Adipocyte (in vitro differentiated cells): Measurements from ENCODE around the gene CSK.

Experiments
- DNase-seq: peaks from one replicate; pipeline ENCODE4 v3.0.0-alpha.2; 2015; ENCODE audit warnings: low read depth
- H3K27me3 ChIP-seq: replicated peaks from 2 replicates; pipeline ENCODE4 v1.7.0; 2013; ENCODE audit warnings: mild to moderate bottlenecking, low read length, moderate library complexity; ENCODE audit not compliant: control insufficient read depth, insufficient read depth
- H3K36me3 ChIP-seq: 2 replicates; pipeline ENCODE4 v1.7.0; 2013; ENCODE audit warnings: low read length, mild to moderate bottlenecking, moderate library complexity; ENCODE audit not compliant: control insufficient read depth, insufficient read depth, severe bottlenecking
- H3K4me1 ChIP-seq: 2 replicates; pipeline ENCODE4 v1.7.0; 2013; ENCODE audit warnings: mild to moderate bottlenecking, low read length, moderate library complexity; ENCODE audit not compliant: control insufficient read depth, insufficient read depth
- H3K4me3 ChIP-seq: 2 replicates; pipeline ENCODE4 v1.7.0; 2013; ENCODE audit warnings: mild to moderate bottlenecking, low read length, moderate library complexity
- H3K9ac ChIP-seq: 2 replicates; pipeline ENCODE4 v1.7.0; 2013; ENCODE audit warnings: mild to moderate bottlenecking, low read length, moderate library complexity
- H3K9me3 ChIP-seq: 2 replicates; pipeline ENCODE4 v1.7.0; 2013; ENCODE audit warnings: mild to moderate bottlenecking, low read length, moderate library complexity; ENCODE audit not compliant: control insufficient read depth

The CSK gene

GRCh38 chr15:74842581-74843444, 60.9 kb downstream of the CSK start, which contains the start of gene ULK3:
TSS of gene ULK3 (minus strand) at chr15:74843156. CDS start at chr15:74843105, 51 bp downstream.
- Histone ChIP-seq H3K4me3 (peak within 1 kb of the TSS; percentile 96), H3K9me3 (no peaks in the 10 kb centered on the region), H3K9ac (peak within 1 kb of the TSS; percentile 96), H3K27me3 (no peaks in the 10 kb centered on the region), H3K4me1 (peaks cover 16% of the 10 kb centered on the region), H3K36me3 (peaks cover 17% of the 10 kb centered on the region)
- DNase-seq = peak; percentile 96

- no peak for DNase-seq
- Histone ChIP-seq H3K9ac (peak overlapping the region; percentile 96), H3K36me3 (peaks cover 23% of the 10 kb centered on the region), H3K4me3 (peak overlapping the region; percentile 96), H3K4me1 (peaks cover 17% of the 10 kb centered on the region), H3K9me3 (no peaks in the 10 kb centered on the region), H3K27me3 (no peaks in the 10 kb centered on the region)
Measured at GRCh38 chr15:74843445-74843828, 61.6 kb downstream of the CSK start.

- Histone ChIP-seq H3K27me3 (no peaks in the 10 kb centered on the region), H3K36me3 (peaks cover 27% of the 10 kb centered on the region), H3K4me1 (peaks cover 17% of the 10 kb centered on the region), H3K4me3 (peak overlapping the region; percentile 96), H3K9me3 (no peaks in the 10 kb centered on the region), H3K9ac (peak overlapping the region; percentile 96)
- DNase-seq = no peak
Measured at GRCh38 chr15:74843891-74844299, 62.0 kb downstream of the CSK start.

GRCh38 chr15:74844319-74845207, 62.7 kb downstream of the CSK start:
- Histone ChIP-seq H3K4me3 (no peak overlapping the region), H3K36me3 (peaks cover 25% of the 10 kb centered on the region), H3K4me1 (peaks cover 17% of the 10 kb centered on the region), H3K9me3 (no peaks in the 10 kb centered on the region), H3K27me3 (no peaks in the 10 kb centered on the region), H3K9ac (peak overlapping the region; percentile 96)
- no peak for DNase-seq

GRCh38 chr15:74845208-74845568, 63.3 kb downstream of the CSK start:
- H3K9ac ChIP-seq = no peak overlapping the region
- H3K4me1 ChIP-seq = peaks cover 17% of the 10 kb centered on the region
- no peaks in the 10 kb centered on the region for H3K9me3 ChIP-seq
- H3K4me3 ChIP-seq = no peak overlapping the region
- H3K27me3 ChIP-seq = no peaks in the 10 kb centered on the region
- H3K36me3 ChIP-seq = peaks cover 31% of the 10 kb centered on the region
- DNase-seq = no peak

GRCh38 chr15:74845581-74845980, 63.7 kb downstream of the CSK start:
- no peak overlapping the region for H3K9ac ChIP-seq
- DNase-seq = no peak

GRCh38 chr15:74847432-74847831, 65.6 kb downstream of the CSK start:
- DNase-seq = no peak
- H3K36me3 ChIP-seq = peaks cover 54% of the 10 kb centered on the region
- H3K4me1 ChIP-seq = peaks cover 10% of the 10 kb centered on the region
- no peaks in the 10 kb centered on the region for H3K27me3 ChIP-seq
- no peak overlapping the region for H3K4me3 ChIP-seq
- no peaks in the 10 kb centered on the region for H3K9me3 ChIP-seq
- no peak overlapping the region for H3K9ac ChIP-seq

More at GRCh38 chr15:74845581-74845980, 63.7 kb downstream of the CSK start:
- Histone ChIP-seq H3K9me3 (no peaks in the 10 kb centered on the region), H3K27me3 (no peaks in the 10 kb centered on the region), H3K4me1 (peaks cover 17% of the 10 kb centered on the region), H3K4me3 (no peak overlapping the region), H3K36me3 (peaks cover 35% of the 10 kb centered on the region)

GRCh38 chr15:74850393-74850792, 68.5 kb downstream of the CSK start:
- no peak for DNase-seq
- Histone ChIP-seq H3K4me3 (no peak overlapping the region), H3K4me1 (peaks cover 3% of the 10 kb centered on the region), H3K27me3 (no peaks in the 10 kb centered on the region), H3K9me3 (no peaks in the 10 kb centered on the region), H3K36me3 (peaks cover 70% of the 10 kb centered on the region), H3K9ac (no peak overlapping the region)

- no peaks in the 10 kb centered on the region for H3K27me3 ChIP-seq
- H3K4me3 ChIP-seq = no peak overlapping the region
- no peak overlapping the region for H3K9ac ChIP-seq
- H3K36me3 ChIP-seq = peaks cover 67% of the 10 kb centered on the region
- DNase-seq = no peak
- peaks cover 3% of the 10 kb centered on the region for H3K4me1 ChIP-seq
- H3K9me3 ChIP-seq = no peaks in the 10 kb centered on the region
Measured at GRCh38 chr15:74851960-74852359, 70.1 kb downstream of the CSK start.
